ENCODE data around the gene SOX9. TPM values are rescaled to one million over a fixed set of nuclear protein-coding genes. Genes with fewer than 3 reads are reported as not detected.

Gene SOX9
- total RNA-seq, 2 donors from 2014 or later: not detected

DNA sequence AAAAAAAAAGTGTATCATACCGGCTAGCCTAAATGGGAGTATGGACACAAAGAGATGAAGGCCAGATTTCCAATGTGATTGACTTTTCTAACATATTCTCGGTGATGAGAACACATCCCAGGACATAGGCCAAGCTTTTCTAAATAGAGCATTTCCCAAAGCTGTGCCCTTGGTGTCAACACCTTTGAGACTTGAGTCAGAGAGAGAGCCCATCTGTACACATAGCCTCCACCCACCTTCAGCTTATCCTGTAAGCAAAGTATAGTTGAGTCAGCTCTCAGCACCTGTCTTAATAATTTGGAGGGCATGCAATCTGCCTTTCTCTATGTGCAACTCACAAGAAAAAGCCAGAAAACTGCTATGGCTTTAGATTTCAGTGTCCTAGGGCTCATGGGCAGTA, 42.7 kb downstream of the SOX9 start:
- Mint-ChIP-seq H3K9me3 (peaks cover 15 to 18% of the 10 kb centered on the region in 2 donors), H3K27ac (no peak overlapping the region), H3K36me3 (peaks cover 0 to 18% of the 10 kb centered on the region in 2 donors)
- ATAC-seq (no peak), DNase-seq (ENCODE audit: low spot score in 2 of 2) (no peak)

GRCh38 chr17:72164158-72164739, 43.4 kb downstream of the SOX9 start:
- ATAC-seq (no peak), DNase-seq (ENCODE audit: low spot score in 2 of 2) (no peak)
- Mint-ChIP-seq H3K36me3 (peaks cover 0 to 13% of the 10 kb centered on the region in 2 donors), H3K27ac (no peak overlapping the region), H3K9me3 (peaks cover 10 to 13% of the 10 kb centered on the region in 2 donors)

DNA sequence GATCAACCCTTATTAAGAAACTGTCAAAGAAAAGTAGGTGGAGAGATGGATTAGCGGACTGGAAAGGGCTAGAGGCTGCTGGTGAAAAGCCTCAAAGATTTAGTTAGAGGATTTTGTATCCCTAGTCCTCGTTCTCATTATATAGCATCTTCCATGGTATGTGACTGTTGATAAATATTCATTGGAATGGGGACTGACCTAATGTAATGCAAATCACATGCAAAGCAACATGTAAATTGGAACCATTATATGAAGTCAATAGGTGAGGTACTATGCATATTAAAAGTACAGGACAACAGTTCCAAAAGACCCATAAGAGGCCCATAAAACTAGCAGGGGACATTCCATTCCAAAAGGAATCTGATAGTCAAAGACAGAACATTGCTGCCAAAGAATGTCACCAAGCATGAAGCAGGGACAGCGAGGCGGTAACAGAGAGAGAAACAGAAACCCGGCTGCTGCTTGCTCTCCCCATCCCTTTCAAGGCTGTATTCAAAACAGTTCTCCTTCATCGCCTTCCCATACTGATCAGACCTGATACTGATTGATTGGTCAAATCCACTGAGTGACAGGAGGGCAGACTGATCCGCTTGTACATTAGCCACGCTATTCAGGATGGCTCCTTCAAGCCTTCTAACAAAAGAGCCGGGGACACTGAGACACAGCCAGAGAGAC, 44.5 kb downstream of the SOX9 start:
- ATAC-seq (no peak), DNase-seq (ENCODE audit: low spot score in 2 of 2) (no peak)
- Mint-ChIP-seq H3K27ac (no peak overlapping the region), H3K9me3 (peaks cover 6 to 13% of the 10 kb centered on the region in 2 donors), H3K36me3 (peaks cover 0 to 10% of the 10 kb centered on the region in 2 donors)

- ATAC-seq: no peak
- no peak overlapping the region for H3K27ac Mint-ChIP-seq
- H3K36me3 Mint-ChIP-seq: peaks cover 0 to 6% of the 10 kb centered on the region in 2 donors
- H3K9me3 Mint-ChIP-seq: peaks cover 1 to 9% of the 10 kb centered on the region in 2 donors
- DNase-seq (ENCODE audit: low spot score in 2 of 2): no peak
Observed at GRCh38 chr17:72165867-72166439, 45.1 kb downstream of the SOX9 start.

GRCh38 chr17:72167593-72167992, 46.8 kb downstream of the SOX9 start:
- H3K36me3 Mint-ChIP-seq: peaks cover 0 to 6% of the 10 kb centered on the region in 2 donors
- DNase-seq (ENCODE audit: low spot score in 2 of 2) (no peak), ATAC-seq (no peak)
- peaks cover 0 to 8% of the 10 kb centered on the region in 2 donors for H3K9me3 Mint-ChIP-seq
- H3K27ac Mint-ChIP-seq: no peak overlapping the region

- peaks cover 0 to 6% of the 10 kb centered on the region in 2 donors for H3K36me3 Mint-ChIP-seq
- no peak for DNase-seq (ENCODE audit: low spot score in 2 of 2)
- H3K9me3 Mint-ChIP-seq: peaks cover 0 to 8% of the 10 kb centered on the region in 2 donors
- H3K27ac Mint-ChIP-seq: no peak overlapping the region
- no peak for ATAC-seq
Observed at GRCh38 chr17:72169823-72170222, 49.0 kb downstream of the SOX9 start.

GRCh38 chr17:72171703-72172667, 51.2 kb downstream of the SOX9 start:
- no peak for DNase-seq (ENCODE audit: low spot score in 2 of 2)
- peaks cover under 1 to 12% of the 10 kb centered on the region in 2 donors for H3K9me3 Mint-ChIP-seq
- no peak overlapping the region for H3K27ac Mint-ChIP-seq
- H3K36me3 Mint-ChIP-seq: peaks cover 0 to 11% of the 10 kb centered on the region in 2 donors
- no peak for ATAC-seq

DNA sequence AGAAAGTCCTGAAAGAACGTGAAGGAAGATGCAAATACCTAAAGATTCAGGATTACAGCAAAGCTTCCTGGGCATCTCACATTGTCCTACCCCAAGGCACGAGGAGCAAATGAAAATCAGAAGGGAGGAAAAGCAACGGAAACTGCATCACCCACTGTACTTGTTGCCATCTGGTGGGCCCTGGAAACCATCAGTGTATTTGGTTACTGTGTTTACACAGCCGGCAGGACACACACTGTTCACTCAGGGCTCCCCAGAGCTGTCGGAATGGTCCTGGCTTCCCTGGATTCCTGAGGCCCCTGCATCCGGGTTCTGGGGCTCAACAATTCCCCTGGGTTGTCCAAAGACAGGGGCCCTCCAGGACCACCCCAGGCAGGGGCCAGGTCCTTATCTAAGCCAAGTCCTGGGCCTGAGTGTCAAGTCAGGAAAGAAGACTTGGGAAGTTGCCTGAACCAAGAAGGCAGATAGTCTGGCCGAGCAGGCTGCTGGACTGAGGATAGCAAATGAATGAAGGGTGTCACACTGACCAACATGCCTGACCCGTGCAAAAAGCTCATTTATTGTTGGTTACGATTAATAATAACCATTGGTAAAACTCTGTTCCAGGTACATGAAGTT, 52.8 kb downstream of the SOX9 start:
- ATAC-seq: no peak
- no peak overlapping the region for H3K27ac Mint-ChIP-seq
- peaks cover 0 to 5% of the 10 kb centered on the region in 2 donors for H3K36me3 Mint-ChIP-seq
- H3K9me3 Mint-ChIP-seq: peaks cover 3 to 4% of the 10 kb centered on the region in 2 donors
- no peak for DNase-seq (ENCODE audit: low spot score in 2 of 2)

GRCh38 chr17:72175263-72175662, 54.4 kb downstream of the SOX9 start:
- ATAC-seq (no peak), DNase-seq (ENCODE audit: low spot score in 2 of 2) (no peak)
- H3K36me3 Mint-ChIP-seq: peaks cover 0 to 5% of the 10 kb centered on the region in 2 donors
- peaks cover 3 to 4% of the 10 kb centered on the region in 2 donors for H3K9me3 Mint-ChIP-seq
- H3K27ac Mint-ChIP-seq: no peak overlapping the region

All from activated naive CD4-positive, alpha-beta T cell treated with anti-CD3 and anti-CD28 coated beads, Interleukin-2, amount 50 U/mL, for 72 hours (primary cell).